Kidney (tissue), 14 donors: ENCODE data around the gene PCDHGB3. TPM values are rescaled to one million over a fixed set of nuclear protein-coding genes. Genes with fewer than 3 reads are reported as not detected.

Experiments
- DNase-seq, 5 donors: peaks; one replicate each; pipeline ENCODE4 v3.0.0-alpha.2; 2013 to 2020
- FAIRE-seq: peaks from 2 replicates; lab custom pipeline; 2012; peaks lifted over from hg19 to GRCh38; lab: Jason Lieb, UNC
- H3K27ac ChIP-seq, 2 donors: one replicate each; pipeline ENCODE4 v1.7.0; 2013; ENCODE audit warnings: low read depth in 2 of 2, low read length in 2 of 2, inconsistent platforms in 1 of 2
- H3K27me3 ChIP-seq: one replicate; pipeline ENCODE4 v1.7.1; 2013; ENCODE audit warnings: low read length, inconsistent platforms; ENCODE audit not compliant: control insufficient read depth, insufficient read depth
- H3K36me3 ChIP-seq, 3 donors: one replicate each; pipeline versions ENCODE4 v1.7.0 to v1.7.1; 2013; ENCODE audit warnings: low read length in 3 of 3, control low read depth in 1 of 3, inconsistent platforms in 1 of 3; ENCODE audit not compliant: insufficient read depth in 3 of 3, control insufficient read depth in 2 of 3
- H3K4me1 ChIP-seq, 3 donors: one replicate each; pipeline versions ENCODE4 v1.7.0 to v1.7.1; 2013; ENCODE audit warnings: low read length in 3 of 3, inconsistent platforms in 1 of 3, low read depth in 1 of 3; ENCODE audit not compliant: control insufficient read depth in 2 of 3, insufficient read depth in 2 of 3
- H3K4me3 ChIP-seq, 3 donors: one replicate each; pipeline versions ENCODE4 v1.7.0 to v1.8.1; 2013; ENCODE audit warnings: low read length in 3 of 3, control low read depth in 1 of 3, inconsistent platforms in 1 of 3
- H3K9ac ChIP-seq, 3 donors: one replicate each; pipeline versions ENCODE4 v1.7.0 to v1.7.1; 2013; ENCODE audit warnings: low read length in 3 of 3, control low read depth in 1 of 3, inconsistent platforms in 1 of 3
- H3K9me3 ChIP-seq, 3 donors: one replicate each; pipeline versions ENCODE4 v1.7.0 to v1.7.1; 2013; ENCODE audit warnings: low read length in 3 of 3, control low read depth in 1 of 3, inconsistent platforms in 1 of 3; ENCODE audit not compliant: control insufficient read depth in 2 of 3, insufficient read depth in 1 of 3
- CTCF ChIP-seq: IDR thresholded peaks from 3 replicates; pipeline ENCODE4 v1.5.1; 2012; ENCODE audit warnings: mild to moderate bottlenecking, moderate library complexity, borderline replicate concordance; ENCODE audit not compliant: insufficient read depth; ENCODE audit errors: extremely low read depth
- intact Hi-C: fragments of 100-400 bp; cut with DNase I; formaldehyde crosslinking; loops from one replicate; pipeline ENCODE4 v1.11.1; 2022
- polyA plus RNA-seq: library from polyadenylated mRNA; stranded (reverse); fragments of 350-450 nt; fragmentation: Illumina TruSeq; extraction: RNeasy Lipid Tissue Mini Kit (QIAGEN cat#74804); gene quantifications from one replicate; pipeline ENCODE4 v1.2.3, GENCODE V29; 2014; ENCODE audit warnings: low read depth, low replicate concordance; ENCODE audit not compliant: insufficient read depth
- total RNA-seq: library from RNA; stranded (reverse); fragmentation: NEBNext Ultra II Directional; extraction: Animal tissue kit (Norgen Biotek cat#: 25700); gene quantifications from one replicate; pipeline ENCODE4 v1.2.1, GENCODE V29; 2021
- donor health status: control.
- donor health status: control.
- donor health status: control.
- donor health status: control.
- donor health status: control.
- donor health status: DM: yes; HTN: yes; CAD: no.
- donor health status: Normal renal cell carcinoma (clear cell type).

PCDHGB3 gene
- total and polyA plus RNA-seq, 2 donors from 2014 or later: 0.15 to 4.4 TPM

DNA sequence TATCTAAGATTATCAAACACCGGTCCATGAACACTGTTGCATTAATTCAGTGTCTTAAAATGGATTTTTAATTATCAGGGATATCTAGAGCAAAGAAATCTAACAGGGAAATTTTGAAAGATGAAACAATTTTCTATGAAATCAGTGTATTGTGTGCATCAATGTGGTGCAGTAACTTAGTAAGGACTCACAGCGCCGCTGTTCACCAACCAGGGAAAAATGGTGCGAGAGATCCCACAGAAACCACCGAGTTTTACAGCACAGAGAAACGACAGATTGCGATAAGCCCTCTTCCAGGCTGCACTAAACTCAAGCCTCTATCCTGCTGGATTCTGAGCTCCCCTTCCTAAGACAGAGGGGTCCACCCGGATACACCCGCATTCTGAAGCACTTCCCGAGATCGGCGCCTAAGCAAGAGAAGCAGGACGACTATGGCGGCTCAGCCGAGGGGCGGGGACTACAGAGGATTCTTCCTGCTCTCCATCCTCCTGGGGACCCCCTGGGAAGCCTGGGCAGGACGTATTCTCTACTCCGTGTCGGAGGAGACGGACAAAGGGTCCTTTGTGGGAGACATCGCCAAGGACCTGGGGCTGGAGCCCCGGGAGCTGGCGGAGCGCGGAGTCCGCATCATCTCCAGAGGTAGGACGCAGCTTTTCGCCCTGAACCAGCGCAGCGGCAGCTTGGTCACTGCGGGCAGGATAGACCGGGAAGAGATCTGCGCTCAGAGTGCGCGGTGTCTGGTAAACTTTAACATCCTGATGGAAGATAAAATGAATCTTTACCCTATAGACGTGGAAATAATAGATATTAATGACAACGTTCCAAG is 12.6 kb downstream of the PCDHGB3 start, which contains the start of gene PCDHGA7:
PCDHGA7 (plus strand) TSS at position 274 of the 826 bp plus-strand sequence; CDS start at position 432, 158 bp downstream.
- H3K36me3 ChIP-seq: no peaks in the 10 kb centered on the region
- no peaks in the 10 kb centered on the region for H3K4me1 ChIP-seq
- peaks cover 4 to 60% (median 10%) of the 10 kb centered on the region in 3 donors for H3K9me3 ChIP-seq
- H3K4me3 ChIP-seq: peak within 1 kb of the TSS; percentile 14 to 43 (median 30)
- TF ChIP-seq CTCF: peak; percentile 18
- H3K27ac ChIP-seq: no peak within 1 kb of the TSS
- DNase-seq (no peak), FAIRE-seq (no peak)
- intact Hi-C loops: no loop called here
- H3K9ac ChIP-seq: peak within 1 kb of the TSS in 1 of 3 donors; percentile 24
- H3K27me3 ChIP-seq: no peaks in the 10 kb centered on the region

- Histone ChIP-seq H3K27ac (no peak overlapping the region), H3K9ac (no peak overlapping the region), H3K27me3 (no peaks in the 10 kb centered on the region), H3K4me3 (peak overlapping the region in 2 of 3 donors; percentile 3 to 43), H3K9me3 (peaks cover 4 to 62% (median 13%) of the 10 kb centered on the region in 3 donors), H3K36me3 (no peaks in the 10 kb centered on the region), H3K4me1 (no peaks in the 10 kb centered on the region)
- FAIRE-seq (no peak), DNase-seq (no peak)
- intact Hi-C loops: no loop called here
- no peak for TF ChIP-seq CTCF
These were observed 13.3 kb downstream of the PCDHGB3 start for GRCh38 chr5:141383345-141383744.

DNA sequence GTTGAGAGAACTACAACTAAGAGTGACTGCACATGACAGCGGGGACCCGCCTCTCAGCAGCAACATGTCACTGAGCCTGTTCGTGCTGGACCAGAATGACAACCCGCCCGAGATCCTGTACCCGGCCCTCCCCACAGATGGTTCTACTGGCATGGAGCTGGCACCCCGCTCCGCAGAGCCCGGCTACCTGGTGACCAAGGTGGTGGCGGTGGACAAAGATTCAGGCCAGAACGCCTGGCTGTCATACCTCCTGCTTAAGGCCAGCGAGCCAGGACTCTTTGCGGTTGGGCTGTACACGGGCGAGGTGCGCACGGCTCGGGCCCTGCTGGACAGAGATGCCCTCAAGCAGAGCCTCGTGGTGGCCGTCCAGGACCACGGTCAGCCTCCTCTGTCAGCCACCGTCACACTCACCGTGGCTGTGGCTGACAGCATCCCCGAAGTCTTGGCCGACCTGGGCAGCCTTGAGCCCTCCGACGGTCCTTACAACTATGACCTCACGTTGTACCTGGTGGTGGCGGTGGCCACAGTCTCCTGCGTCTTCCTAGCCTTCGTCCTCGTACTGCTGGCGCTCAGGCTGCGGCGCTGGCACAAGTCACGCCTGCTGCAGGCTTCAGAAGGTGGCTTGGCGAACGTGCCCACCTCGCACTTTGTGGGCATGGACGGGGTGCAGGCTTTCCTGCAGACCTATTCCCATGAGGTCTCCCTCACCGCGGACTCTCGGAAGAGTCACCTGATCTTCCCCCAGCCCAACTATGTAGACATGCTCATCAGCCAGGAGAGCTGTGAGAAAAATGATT is 14.6 kb downstream of the PCDHGB3 start:
- intact Hi-C loops: no loop called here
- H3K27me3 ChIP-seq: no peaks in the 10 kb centered on the region
- no peak for FAIRE-seq
- H3K36me3 ChIP-seq: no peaks in the 10 kb centered on the region
- no peak for TF ChIP-seq CTCF
- no peak overlapping the region for H3K4me3 ChIP-seq
- DNase-seq: peak in 1 of 5 donors; percentile 61
- H3K4me1 ChIP-seq: no peaks in the 10 kb centered on the region
- peaks cover 6 to 65% (median 17%) of the 10 kb centered on the region in 3 donors for H3K9me3 ChIP-seq
- no peak overlapping the region for H3K27ac ChIP-seq
- H3K9ac ChIP-seq: no peak overlapping the region
